GM12873 (cell line): ENCODE measurements around the gene AGPAT2.

Experiments used
- CTCF ChIP-seq: IDR thresholded peaks from 2 replicates; pipeline ENCODE4 v1.5.1; 2012; ENCODE audit warnings: low read depth, mild to moderate bottlenecking, moderate library complexity, low read length, control low read depth; ENCODE audit not compliant: insufficient read depth; ENCODE audit errors: missing control alignments

AGPAT2 gene

GRCh38 chr9:136640171-136641111 is 46.8 kb downstream of the AGPAT2 start:
- TF ChIP-seq CTCF: no peak

- no peak for TF ChIP-seq CTCF
Measured at GRCh38 chr9:136634904-136635303, 52.4 kb downstream of the AGPAT2 start.

GRCh38 chr9:136631038-136632000 is 55.9 kb downstream of the AGPAT2 start:
- TF ChIP-seq CTCF: peak; percentile 92

GRCh38 chr9:136630662-136630992 is 56.6 kb downstream of the AGPAT2 start:
- no peak for TF ChIP-seq CTCF

GRCh38 chr9:136629879-136630661 is 57.2 kb downstream of the AGPAT2 start:
- peak; percentile 72 for TF ChIP-seq CTCF

- TF ChIP-seq CTCF: no peak
Measured at GRCh38 chr9:136629001-136629878, 58.0 kb downstream of the AGPAT2 start.
